ENCODE results near the gene HOXB7.
A peak's percentile ranks its signal among the peaks of the same experiment; 100 is the strongest.

The HOXB7 gene

DNA sequence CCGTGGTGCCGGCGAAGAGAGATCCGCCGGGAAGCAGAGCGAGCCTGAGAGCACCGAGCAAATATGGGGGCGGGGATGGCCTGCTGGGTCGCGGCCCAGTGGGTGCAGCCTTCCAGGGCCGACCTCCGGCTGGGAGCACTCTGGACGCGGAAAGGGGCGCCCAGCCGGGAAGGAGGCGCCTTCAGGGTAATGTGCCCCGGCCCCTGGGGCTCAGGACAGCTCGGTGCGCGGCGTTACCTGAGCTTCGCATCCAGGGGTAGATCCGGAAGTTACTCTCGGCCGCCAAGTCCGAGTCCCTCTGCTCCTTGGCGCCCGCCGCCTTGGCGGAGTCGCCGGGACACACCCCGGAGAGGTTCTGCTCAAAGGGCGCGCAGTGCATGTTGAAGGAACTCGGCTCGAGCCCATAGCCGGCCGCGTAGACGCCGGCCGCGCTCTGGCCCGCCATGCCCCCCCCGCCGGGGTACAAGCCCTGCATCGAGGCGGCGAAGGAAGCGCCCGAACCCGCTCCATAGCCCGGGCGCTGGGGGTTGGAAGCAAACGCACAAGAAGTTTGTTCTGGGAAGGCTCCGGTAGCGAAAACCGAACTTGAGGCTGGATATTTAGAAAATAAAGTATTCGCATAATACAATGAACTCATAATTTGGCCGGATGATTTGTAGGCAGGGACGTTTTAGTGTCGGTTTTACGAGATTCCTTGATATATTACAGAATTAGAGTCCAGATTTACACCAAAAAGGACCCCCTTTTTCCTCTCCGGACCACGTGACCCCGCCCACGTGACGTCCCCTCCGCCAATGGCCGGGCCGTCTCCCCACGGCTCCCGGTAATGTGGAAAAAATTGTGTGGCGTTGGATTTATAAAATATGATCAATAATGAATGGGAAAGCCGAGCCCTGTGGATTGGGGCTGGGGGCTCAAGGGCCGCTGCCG lies at the start of gene HOXB7:
Gene HOXB7 (minus strand): TSS at position 736 of the 930 bp plus-strand sequence. CDS start 99 bp downstream, at position 637.
- DNase-seq, result peak; percentile 72

DNA sequence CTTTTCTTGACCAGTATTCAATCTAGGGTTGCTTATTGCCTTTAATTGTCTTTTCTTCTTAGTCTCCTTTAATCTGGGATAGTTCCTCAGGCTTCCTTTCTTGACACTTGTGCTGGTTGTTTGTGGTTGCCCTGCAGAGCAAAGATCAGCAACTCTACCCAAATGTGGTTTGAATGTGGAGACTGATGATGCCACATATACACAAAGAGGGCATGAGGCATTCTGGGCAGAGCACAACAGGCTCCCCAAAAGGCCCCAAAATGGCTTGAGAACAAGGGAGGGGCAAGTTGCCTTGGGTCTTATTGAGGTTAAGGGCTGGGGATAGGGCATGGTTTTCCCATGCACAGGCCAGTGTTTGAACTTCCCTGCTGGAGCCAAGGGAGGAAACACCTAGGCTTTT lies 45.1 kb upstream of the HOXB7 start:
- DNase-seq, result no peak

DNA sequence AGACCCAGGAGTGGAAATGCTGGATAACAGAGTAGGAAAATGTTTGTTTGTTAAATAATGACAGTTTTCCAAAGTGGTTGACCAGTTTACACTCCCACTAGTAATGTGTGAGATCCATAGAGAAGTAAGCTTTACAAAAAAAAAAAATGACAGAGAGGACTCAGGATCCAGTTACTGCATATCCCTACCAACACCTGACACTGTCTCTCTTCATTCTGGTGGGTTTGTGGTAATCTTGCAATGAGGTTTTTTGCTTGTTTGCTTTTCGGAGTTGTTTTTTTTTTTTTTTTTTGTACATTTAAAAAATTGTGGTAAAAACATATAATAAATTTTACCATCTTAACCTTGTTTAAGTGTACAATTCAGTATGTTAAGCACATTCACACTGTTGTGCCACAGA lies 38.9 kb upstream of the HOXB7 start:
- no peak for DNase-seq

DNA sequence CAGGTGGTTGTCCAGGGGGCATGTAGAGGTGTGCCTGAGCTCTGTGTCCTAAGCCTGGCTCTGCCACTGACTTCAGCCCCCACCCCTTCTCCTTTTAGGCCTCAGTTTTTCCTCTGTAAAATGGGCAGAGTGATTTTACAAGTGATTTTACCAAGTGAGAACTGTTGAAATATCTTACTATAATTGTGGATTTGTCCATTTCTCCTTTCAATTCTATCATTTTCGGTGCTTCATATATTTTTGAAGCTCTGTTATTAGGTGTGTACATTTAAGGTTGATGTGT lies 37.1 kb upstream of the HOXB7 start:
- no peak for DNase-seq

DNA sequence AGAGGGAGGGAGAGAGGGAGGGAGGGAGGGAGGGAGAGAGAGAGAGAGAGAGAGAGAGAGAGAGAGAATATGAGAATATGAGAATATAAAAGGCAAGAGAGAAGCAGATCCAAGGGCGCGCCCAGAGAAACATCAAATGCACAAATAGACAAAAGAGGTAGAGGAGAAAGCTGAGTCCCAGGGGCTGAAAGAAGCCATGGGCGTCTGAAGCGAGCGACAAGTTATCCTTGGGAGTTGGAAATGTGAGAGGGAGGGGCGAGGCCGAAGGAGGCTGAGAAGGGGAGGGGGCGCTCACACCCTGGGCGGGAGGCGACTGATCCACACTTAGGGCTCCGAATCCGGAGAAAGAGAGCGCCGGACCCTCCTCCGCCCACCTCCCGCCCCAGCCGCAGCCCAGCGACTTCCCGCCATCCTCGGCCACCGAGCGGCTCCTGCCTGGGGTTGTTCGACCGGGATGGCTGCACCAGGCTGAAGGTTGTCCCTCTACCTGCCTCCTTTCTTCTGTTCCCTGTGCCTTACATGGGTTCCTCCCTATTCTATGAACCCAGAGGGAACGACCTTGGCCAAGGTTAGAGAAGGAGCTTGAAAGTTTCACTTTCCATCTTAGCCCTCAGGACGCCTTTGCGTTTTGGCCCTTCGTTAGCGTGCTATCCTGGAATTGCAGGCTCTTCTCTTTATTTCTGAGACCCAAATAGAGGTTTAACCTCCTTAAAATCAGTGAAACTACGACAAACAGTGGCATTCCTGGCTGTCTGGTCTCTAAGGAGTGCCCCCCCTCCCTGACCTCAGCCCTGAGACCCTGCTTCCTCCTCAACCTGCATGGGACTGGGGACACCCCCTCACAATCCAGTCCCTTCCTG lies 36.5 kb upstream of the HOXB7 start:
- DNase-seq, result peak; percentile 24

DNA sequence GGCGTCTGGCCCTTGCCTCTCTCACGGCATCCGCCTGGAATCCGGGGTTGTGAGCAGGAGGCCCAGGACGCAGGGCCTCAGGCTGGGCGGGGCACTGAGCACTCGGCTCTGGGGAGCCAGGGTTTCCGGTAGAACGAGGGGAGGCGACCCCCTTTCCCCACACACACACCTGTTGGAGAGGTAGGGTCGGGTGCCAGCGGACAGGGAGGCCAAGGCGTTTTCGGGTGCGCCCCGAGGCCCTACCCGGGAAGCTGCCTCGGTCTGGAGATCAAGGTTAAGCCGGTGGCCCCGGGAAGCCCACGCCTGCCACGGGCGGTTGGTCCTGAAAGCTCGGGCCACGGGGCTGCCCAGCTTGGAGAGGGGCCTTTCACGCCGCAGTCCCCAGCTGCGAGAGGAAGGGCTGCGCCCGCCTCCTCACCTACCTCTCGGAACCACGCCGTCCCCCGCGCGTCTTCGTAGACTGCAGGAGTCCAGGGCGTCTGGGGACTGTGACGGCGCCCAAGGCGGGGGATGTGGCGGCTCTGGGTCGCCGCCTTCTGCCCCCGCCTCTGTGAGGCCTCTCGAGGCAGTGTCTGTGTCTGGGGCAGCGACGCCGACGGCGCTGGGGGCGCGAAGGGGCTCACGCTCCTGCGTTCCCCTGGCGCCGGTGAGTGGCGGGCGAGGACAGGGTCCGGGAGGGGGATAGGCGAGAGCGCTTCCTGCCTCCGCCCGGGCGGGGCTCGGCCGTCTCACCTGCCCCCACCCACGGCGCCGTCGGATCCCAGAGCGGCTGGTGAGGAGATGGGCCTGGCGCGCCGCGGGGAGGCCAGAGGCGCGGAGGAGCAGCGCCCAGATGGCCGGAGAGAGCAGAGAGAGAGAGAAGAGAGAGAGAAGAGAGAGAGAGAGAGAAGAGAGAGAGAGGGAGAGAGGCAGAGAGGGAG lies 35.6 kb upstream of the HOXB7 start:
- DNase-seq, result no peak

DNA sequence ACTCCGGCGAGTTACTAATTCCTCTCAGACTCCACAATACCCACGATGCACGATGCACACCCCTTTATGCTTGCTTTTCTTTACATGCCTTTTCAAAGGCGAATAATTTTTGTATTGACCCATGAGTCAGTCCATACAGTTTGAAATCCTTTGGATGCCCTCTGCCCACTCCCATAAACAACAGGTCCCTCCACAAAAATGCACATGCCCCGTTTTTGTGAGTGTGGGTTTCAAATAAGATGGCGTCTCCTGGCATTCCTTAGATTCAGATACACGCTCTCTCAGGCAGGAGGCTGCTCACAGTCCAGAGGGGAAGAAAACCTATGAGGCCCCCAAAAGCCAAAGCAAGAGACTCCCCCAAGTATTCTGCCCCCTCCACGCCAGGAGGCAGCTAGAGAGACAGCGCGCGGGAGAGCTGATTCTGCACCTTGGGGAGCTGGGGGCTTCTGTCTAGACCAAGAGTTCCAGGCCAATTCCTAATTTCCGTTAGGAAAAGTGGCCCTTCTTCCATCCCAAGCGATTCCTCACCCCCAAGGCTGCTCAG lies 34.9 kb upstream of the HOXB7 start:
- DNase-seq, result peak; percentile 2

DNA sequence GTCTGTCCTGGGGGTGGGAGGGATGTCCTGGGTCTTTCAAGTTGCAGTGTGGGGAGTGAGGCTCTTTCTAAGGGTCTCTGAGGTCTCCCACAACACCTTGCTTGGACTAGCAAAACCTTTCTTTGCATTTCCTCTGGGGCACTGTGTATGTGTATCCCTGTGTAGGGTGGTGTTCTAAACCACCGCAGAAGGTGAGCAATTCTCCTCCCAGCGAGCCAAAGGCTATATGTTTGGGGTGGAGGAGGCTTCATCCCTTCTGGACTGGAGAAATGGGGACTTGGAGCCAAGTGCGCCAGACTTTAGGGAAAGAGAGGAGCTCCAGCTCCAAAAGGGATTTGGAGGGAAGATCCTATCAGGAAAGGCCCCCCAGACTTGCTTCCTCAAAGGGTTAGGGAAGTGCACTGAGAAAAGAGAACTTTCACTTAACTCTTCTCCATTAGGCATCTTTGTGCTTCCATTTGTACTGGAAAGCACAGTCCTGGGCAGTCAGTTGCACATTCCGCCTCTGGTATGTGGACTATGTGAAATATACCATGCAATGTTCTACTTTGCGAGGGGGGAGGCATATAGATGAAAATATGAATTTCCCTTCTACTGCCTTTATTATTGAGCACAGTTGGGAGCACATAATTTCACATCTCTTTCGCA lies 34.2 kb upstream of the HOXB7 start:
- DNase-seq, result peak; percentile 1

DNA sequence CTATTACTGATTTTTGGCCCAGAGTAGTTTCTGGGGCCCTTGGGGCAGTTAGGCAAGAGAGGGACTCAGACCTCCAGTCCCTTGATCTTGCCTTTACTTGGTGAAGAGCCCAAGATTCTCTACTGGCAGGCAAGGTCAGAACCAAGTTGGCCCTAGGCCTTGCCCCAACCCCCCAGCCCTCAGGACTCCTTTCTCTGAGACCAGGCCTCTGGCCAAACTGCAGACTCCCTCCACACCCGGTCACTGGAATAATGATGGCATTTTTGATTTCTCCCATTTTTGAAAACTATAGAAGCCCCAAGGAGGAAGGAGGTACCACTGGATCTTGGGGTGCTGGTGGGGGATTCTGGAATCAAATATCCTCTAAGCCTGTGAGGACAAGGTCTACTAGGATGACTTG lies 33.3 kb upstream of the HOXB7 start:
- no peak for DNase-seq

DNA sequence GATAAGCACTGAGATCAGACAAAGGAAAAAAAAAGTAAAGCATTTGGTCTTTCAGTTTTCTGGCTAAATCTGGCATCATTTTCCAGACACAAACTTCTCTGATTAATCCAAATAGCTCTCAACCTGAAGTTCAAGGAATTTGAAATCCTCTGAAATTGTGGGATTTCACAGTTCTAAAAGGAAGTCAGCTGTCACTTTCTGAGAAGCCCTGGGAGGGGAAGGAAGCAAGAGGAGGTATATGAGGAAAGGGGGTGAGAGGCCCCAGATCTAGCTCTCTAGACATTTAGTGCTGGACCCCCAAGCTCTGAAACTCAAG lies 32.8 kb upstream of the HOXB7 start:
- DNase-seq, result no peak

DNA sequence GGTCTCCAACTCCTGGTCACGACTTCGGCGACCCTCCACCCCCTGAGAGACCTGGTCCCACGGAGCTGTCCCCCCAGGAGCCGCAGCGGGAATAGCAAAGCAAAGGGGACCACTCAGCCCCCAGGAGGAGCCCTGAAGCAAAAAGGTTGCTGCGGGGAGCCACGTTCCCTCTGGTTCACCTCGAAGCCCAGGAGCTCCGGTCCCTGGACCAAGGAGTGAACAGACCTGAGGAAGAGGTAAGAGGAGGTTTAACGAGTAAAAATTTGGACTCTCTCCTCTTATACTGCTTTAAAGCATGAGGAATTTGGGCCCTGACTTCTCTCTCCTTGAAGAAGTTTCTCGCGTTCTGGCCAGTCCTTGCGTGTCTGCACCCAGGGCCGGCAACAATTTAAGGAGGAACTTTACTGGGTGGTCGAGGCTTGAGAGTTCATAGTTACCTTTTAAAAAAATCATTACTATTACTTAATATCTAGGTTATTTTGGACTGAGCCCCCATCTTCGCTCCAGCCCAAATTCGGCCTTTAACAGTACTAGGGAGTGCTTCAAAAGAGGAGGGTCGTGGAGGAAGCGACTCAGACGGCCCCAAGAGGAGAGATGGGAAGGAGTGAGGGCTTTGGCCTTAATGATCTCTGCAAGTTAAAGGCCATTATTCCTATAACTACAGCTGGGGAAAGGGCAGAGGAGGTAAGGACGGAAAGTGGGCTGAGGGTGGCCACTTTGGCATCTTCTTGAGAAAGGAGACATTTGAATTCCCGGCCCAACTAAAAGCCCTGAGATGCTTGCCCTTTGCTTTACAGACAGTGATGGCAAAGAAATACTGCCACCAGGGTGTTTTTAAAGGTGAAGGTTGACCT lies 32.3 kb upstream of the HOXB7 start:
- DNase-seq, result no peak

DNA sequence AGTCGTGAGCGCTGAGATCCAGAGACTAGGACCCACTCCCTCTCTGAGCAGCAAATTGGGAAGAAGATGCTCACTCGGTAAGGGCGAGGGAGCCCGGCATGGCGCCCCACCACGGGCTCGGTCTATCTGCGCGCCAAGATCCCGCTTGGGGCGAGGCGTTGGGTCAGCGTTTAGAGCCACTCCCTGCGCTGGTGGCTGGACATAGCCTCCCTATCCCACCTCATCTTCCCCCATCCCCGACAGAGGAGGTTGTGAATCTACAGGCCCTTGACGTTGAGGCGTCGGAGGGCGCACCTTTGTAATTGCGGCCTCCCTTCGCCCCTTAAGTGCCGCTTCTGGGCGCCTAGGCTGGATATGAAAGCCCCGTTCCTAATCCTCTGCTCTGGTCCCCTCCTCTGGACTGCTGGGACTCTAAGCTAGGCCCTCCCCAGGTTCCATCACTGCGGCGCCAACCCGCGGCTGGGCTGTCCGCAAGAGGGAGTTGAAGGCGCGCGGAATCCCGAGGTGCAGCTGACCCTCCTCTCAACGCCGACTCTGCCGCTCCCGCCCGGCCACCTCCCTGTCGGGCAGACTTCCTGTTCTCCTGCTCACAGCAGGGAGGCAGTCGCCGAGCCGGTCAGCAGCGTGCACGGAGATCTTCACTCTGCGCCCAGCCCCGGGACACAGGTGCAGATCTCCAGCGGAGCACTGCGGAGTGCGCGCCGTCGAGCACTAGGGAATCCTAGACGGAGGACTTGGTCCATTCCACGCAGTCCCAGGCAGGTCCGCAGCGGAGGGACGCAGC lies 31.4 kb upstream of the HOXB7 start:
- DNase-seq, result peak; percentile 3

DNA sequence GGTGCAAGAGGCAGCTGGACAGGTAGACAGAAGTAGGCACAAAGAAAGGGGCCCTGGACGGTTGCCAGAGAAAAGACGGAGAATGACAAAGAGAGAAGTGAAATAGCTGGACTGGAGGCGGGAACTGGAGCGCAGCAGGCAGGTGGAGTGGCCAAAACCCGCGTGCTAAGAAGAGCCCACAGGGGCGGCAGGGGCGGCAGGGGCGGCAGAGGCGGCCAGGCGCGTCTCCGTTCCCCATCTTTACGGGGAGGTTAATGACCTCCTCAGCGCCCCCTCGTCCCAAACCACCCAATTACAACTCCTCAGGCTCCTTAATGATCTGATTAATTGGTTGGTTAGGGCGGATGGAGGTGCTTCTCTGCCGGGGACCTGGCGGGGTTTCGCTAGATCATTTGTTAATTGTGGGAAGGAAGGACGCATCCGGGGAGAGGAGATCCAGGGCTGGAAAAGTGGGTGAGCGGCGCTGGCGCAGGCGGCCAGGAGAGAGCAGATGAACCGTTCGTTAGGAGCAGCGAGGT lies 30.8 kb upstream of the HOXB7 start:
- peak; percentile 4 for DNase-seq

DNA sequence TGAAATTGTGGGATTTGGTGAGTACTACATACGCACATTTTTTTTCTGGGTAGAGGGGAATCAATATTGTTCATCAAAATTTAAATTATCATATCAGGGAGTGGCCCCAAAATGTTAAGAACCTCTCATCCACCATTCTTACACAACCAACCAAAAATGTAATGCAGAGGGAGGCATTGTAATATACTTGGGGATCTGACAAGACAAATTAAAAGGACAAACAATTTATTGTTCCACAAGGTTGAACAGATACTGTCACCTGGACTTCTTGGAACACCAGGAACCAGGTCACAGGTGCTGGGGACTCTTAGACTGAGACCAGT lies 30.0 kb upstream of the HOXB7 start:
- DNase-seq, result no peak

DNA sequence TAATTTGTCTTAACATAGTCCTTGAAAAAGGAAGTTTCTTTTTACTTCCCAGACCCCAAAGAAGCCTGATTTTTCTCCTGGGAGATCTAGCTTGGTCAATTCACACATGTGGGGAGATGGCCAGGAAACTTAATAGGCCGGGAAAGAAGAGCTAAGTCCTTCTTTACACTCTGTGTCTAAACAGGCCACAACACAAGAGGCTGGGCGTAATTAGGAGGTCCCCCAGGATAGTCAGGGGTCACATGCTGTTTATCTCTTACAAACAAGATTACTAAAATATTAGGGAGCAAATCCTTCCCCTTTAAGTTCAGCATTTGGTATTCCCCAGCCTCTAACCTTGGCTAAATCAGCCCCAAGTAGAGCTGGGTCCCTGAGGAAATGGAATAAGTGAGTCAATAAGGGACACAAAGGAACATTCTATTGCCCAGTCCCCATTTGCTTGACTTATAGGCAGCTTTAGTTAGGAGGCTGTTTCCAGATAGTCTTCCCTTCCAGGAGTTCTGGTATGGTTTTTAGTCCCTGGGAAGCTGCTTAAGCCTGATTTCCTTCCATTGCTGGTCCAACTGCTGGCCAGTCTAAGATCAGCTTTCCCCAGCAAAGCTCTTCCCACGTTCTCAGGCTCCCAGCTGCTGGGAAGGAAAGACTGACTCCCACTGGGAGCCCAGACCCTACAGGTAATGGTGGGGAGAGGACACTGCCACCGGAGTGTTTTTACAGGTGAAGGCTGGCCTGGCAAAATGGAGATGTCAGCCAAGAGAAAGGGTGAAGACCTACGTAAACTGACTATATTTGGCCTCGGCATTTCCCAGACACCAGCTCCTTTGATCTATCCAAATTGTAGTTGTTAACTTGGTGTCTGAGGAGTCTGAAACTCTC lies 29.4 kb upstream of the HOXB7 start:
- no peak for DNase-seq

DNA sequence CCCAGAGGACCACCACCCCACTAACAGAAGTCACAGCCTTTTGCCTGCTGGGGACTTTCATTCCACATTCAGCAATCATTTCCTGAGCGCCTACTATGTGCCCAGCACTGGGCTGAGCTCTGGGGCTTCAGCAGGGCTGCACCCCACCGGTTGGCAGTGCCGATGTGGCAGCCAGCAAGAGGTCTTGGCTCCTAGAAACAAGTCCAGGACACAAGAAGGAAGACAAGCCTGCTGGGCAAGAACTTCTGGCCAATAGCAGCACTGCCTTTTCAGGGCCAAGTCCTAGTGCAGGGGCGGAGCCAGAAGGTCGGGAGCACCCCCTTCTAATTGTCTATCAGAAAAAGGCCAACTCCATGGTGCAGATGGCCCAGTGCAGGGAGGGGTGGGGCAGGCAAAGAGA lies 28.3 kb upstream of the HOXB7 start:
- no peak for DNase-seq

DNA sequence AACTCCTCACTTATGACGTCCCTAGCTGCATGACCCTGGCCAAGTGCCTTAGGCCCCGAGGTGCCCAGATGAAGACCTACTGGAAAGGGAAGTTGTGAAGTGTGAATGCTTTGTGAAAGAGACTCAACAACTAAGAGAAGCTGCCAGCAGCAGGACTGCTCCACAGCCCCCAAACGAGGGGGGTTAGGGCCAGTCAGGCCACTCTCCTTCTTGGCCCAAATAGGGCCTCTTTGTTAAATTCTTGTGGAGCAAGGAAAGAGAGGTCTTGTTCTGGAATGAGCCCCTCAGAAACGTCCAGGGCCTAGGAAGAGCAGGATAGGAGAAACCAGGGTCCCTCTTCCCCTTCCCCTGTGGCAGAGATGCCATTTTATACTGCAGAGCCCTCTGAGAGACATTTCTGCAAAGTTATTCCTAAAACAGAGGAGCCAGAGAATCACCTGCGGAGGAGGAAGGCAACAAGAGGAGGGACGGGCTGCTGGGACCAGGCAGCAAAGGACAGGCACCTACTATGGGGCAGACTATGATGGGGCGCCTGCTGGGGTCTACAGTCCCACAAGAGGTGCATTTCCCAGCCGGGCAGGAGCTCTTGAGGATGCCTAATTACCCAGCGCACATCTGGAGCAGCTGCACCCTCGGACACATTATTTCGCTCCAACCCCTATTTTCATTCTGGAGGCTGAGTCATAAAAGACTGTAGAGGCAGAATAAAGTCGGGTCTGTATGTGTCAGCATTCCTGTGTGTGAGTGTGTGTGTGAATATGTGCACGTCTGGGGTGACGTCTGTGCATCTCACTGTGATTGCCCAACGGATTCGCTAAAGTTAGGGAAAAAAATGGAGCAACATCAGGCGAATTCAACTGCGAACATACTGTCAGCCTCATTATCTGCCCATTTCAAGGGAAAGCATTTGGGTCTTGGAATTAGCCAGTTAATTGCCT lies 26.8 kb upstream of the HOXB7 start:
- peak; percentile 7 for DNase-seq
